ENCODE results near the gene ANKRD13D. TPM values are rescaled to one million over a fixed set of nuclear protein-coding genes. Genes with fewer than 3 reads are reported as not detected.

Gene ANKRD13D
- total RNA-seq, 1 donor, result 34.4 TPM

DNA sequence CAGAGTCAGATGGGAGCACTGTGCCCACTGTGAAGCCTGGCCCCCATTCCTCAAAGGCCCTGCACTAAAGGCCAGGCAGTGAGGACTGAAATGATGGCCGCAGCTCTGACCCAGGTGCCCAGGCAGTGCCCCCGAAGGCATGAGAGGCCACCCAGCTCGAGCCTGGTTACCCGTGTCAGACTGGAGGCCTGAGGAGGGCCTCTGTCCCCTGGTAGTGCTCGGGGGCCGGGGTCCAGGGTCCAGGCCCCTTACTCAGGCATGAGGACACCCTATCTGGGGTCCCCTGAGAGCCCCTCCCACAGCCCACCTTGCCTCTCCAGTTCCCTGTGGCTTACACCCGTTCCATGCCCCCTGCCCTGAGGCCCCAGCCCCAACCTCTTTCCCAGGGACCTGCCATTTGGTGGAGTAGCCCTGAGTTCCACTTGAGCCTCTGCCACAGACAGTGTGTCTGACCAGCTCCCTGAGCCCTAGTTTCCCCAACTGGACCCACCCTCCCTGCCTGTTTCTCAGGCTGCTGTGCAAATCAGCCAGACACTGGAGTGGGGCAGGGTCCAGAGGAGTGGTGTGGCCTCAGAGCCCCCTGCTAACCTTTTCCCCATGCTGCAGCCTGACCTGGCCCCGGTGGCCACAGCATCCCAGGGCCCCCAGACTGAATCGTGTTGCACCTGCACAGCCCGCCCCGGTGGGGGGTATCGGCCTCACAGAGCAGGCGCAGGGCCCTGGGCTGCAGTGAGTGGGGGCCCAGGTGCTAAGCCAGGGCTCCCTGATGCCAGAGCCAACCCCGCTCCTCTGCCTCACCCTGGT, 10.8 kb upstream of the ANKRD13D start:
- peaks cover 20% of the 10 kb centered on the region for H3K4me1 ChIP-seq (ENCODE audit: insufficient read depth, low read length)
- no peak overlapping the region for H2AFZ ChIP-seq (ENCODE audit: low read length)
- peak overlapping the region; percentile 69 for H3K27ac ChIP-seq (ENCODE audit: low read depth, low read length)
- H3K4me3 ChIP-seq (ENCODE audit: insufficient read depth, low read length), result no peak overlapping the region
- H3K36me3 ChIP-seq (ENCODE audit: insufficient read depth, low read length), result peaks cover 37% of the 10 kb centered on the region
- no peaks in the 10 kb centered on the region for H3K27me3 ChIP-seq (ENCODE audit: insufficient read depth, low read length)
- H3K9me3 ChIP-seq (ENCODE audit: low read depth, low read length), result no peaks in the 10 kb centered on the region
- H3K4me2 ChIP-seq (ENCODE audit: insufficient read depth, low read length), result no peak overlapping the region
- DNase-seq (ENCODE audit: insufficient read length, low spot score, missing footprints), result peak; percentile 39
- peaks cover 65% of the 10 kb centered on the region for H3K79me2 ChIP-seq (ENCODE audit: insufficient read depth, low read length)
- peaks cover 4% of the 10 kb centered on the region for H4K20me1 ChIP-seq (ENCODE audit: insufficient read depth, low read length)
- TF ChIP-seq, protein P1, sequence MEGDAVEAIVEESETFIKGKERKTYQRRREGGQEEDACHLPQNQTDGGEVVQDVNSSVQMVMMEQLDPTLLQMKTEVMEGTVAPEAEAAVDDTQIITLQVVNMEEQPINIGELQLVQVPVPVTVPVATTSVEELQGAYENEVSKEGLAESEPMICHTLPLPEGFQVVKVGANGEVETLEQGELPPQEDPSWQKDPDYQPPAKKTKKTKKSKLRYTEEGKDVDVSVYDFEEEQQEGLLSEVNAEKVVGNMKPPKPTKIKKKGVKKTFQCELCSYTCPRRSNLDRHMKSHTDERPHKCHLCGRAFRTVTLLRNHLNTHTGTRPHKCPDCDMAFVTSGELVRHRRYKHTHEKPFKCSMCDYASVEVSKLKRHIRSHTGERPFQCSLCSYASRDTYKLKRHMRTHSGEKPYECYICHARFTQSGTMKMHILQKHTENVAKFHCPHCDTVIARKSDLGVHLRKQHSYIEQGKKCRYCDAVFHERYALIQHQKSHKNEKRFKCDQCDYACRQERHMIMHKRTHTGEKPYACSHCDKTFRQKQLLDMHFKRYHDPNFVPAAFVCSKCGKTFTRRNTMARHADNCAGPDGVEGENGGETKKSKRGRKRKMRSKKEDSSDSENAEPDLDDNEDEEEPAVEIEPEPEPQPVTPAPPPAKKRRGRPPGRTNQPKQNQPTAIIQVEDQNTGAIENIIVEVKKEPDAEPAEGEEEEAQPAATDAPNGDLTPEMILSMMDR (IDR thresholded peaks at IDR 0.05; ENCODE audit: extremely low read depth, low read depth, low read length), result no peak

DNA sequence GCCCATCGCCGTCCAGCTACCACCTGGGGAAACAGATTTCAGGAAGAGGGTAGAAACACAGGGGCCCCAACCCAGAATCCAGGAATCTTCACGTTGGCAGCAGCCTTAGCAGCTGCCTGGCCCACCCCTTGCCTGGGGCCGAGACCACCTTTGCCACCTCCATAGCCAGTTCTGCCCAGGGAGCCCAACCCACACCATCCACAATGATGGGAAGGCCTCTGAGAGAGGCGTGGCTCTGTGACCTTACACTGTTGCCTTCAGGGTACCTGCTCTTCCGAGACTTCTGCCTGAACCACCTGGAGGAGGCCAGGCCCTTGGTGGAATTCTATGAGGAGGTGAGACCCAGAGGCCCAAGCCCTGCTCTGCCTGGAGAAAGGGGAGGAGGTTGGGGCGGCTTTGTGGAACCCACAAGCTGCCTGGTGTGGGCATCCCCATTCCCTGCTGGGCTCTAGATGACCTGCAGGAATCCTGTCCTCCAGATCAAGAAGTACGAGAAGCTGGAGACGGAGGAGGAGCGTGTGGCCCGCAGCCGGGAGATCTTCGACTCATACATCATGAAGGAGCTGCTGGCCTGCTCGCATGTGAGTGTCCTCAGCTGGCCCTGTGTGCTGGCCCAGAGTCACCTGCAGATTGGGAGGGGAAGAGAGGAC, 10.0 kb upstream of the ANKRD13D start:
- Histone ChIP-seq H3K4me2 (ENCODE audit: insufficient read depth, low read length) (no peak overlapping the region), H3K4me1 (ENCODE audit: insufficient read depth, low read length) (peaks cover 15% of the 10 kb centered on the region), H3K4me3 (ENCODE audit: insufficient read depth, low read length) (no peak overlapping the region), H3K79me2 (ENCODE audit: insufficient read depth, low read length) (peaks cover 58% of the 10 kb centered on the region), H3K27me3 (ENCODE audit: insufficient read depth, low read length) (no peaks in the 10 kb centered on the region), H4K20me1 (ENCODE audit: insufficient read depth, low read length) (peaks cover 3% of the 10 kb centered on the region), H2AFZ (ENCODE audit: low read length) (no peak overlapping the region), H3K36me3 (ENCODE audit: insufficient read depth, low read length) (peaks cover 45% of the 10 kb centered on the region), H3K9me3 (ENCODE audit: low read depth, low read length) (no peaks in the 10 kb centered on the region), H3K27ac (ENCODE audit: low read depth, low read length) (no peak overlapping the region)
- TF ChIP-seq, protein P1 (IDR thresholded peaks at IDR 0.05; ENCODE audit: extremely low read depth, low read depth, low read length), result no peak
- DNase-seq (ENCODE audit: insufficient read length, low spot score, missing footprints), result peak; percentile 69

DNA sequence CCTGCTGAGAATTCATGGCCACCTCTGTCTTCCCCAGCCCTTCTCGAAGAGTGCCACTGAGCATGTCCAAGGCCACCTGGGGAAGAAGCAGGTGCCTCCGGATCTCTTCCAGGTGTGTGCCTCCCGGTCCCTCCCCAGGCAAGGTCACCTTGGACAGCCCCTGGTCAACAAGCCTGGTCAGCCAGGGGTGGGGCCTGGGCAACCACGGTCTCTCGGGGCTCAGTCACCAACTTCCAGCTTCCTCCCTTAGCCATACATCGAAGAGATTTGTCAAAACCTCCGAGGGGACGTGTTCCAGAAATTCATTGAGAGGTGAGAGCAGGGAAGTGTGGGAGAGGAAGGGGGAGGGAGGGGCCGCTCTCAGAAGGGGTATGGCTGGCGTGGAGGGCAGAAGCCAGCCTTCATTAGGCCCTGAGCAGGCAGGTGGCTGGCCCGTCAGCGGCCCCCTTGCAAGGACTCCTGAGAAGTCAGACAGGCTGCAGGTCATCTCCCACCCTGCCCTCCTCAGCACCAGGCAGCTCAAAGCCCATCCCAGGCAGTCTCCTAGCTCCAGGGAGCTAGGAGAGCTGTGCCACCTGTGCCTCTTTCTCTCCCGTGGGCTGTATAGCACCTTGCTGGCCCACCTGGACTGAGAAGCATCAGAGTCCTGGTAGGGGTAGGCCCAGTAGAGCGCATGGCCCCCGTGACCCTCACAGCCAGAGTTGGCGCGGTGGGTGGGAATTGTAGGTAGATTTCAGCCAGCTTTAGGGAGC, 9.3 kb upstream of the ANKRD13D start:
- TF ChIP-seq, protein P1 (IDR thresholded peaks at IDR 0.05; ENCODE audit: extremely low read depth, low read depth, low read length), result no peak
- no peaks in the 10 kb centered on the region for H3K9me3 ChIP-seq (ENCODE audit: low read depth, low read length)
- H3K4me1 ChIP-seq (ENCODE audit: insufficient read depth, low read length), result peaks cover 15% of the 10 kb centered on the region
- peak; percentile 41 for DNase-seq (ENCODE audit: insufficient read length, low spot score, missing footprints)
- H3K27ac ChIP-seq (ENCODE audit: low read depth, low read length), result no peak overlapping the region
- no peaks in the 10 kb centered on the region for H3K27me3 ChIP-seq (ENCODE audit: insufficient read depth, low read length)
- H3K4me3 ChIP-seq (ENCODE audit: insufficient read depth, low read length), result no peak overlapping the region
- H2AFZ ChIP-seq (ENCODE audit: low read length), result no peak overlapping the region
- no peak overlapping the region for H3K4me2 ChIP-seq (ENCODE audit: insufficient read depth, low read length)
- H3K36me3 ChIP-seq (ENCODE audit: insufficient read depth, low read length), result peaks cover 49% of the 10 kb centered on the region
- H4K20me1 ChIP-seq (ENCODE audit: insufficient read depth, low read length), result peaks cover 3% of the 10 kb centered on the region
- H3K79me2 ChIP-seq (ENCODE audit: insufficient read depth, low read length), result peaks cover 51% of the 10 kb centered on the region

Data from osteoblast (primary cell).